ENCODE results near the gene RIPK1.
A peak's percentile ranks its signal among the peaks of the same experiment; 100 is the strongest.
"Not testable (repeated sequence)": the region's sequence is repeated elsewhere in the genome, so short reads cannot be mapped to it uniquely, and the experiment has no call there.

RIPK1 gene

DNA sequence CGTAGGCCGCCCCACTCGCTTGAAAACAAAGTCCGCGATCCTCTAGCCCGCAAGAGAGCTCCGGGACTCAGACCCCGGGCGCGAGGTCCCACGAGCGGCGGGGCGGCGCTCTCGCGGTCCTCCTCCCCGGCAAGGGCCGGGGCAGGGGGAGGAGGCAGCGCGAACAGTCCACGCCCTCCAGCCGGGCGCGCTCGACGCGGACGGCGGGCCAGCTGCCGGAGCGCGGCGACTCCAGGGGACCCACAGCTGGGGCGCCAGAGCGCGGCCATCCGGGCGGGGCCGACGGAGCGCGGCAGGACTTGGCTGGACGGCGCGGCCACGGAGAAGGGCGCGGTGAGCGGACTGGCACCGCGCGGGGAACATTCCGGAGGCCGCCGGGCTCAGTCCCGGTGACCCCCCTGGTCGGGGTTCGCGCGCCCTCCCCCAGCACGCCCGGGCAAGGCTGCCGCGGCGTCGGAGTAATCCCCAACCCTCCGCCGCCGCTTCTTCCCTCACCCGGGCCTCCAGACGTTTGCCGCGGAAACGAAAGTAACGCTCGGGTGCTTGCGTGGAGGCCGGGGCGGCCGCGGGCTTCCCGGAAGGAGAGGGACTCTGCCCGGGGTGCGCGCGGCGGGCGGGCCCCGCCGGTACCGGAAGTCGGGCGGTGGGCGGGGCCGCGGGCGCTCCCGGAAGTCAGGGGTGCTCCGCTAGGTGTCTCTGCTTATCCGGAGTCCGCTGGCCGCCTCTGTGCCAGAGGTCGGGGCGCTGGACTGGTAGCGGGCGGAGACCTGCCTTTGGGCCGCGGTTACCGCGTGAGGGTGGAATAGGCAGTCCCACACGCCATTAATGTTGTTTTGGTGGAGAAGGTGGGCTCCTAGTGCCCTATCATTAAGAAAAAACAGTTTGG lies at the start of gene RIPK1:
Gene RIPK1 (plus strand): TSS at position 166 of the 886 bp plus-strand sequence. CDS start 8,330 bp downstream, outside the sequence.
- DNase-seq (ENCODE audit: low spot score): peak; percentile 91

- DNase-seq (ENCODE audit: low spot score): no peak
These were observed 49.2 kb upstream of the RIPK1 start for GRCh38 chr6:3019065-3019464.

DNA sequence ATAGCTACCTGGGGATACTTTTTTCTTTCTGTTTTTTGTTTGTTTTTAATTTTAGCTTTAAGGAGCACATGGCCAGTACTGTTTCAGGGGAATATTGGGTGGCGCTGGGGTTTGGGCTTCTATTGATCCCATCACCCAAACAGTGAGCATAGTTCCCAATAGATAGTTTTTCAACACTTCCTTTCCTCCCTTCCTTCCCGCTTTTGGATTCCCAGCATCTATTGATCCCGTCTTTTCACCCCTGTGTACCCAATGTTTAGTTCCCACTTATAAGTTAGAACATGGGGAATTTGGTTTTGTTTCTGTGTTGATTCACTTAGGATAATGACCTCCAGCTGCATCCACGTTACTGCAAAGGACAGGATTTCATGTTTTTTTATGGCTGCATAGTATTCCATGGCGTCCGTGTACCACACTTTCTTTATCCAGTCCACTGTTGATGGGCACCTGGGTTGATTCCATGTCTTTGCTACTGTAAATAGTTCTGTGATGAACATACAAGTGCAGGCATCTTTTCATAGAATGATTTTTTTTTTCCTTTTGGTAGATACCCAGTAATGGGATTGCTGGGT lies 48.5 kb upstream of the RIPK1 start:
- DNase-seq (ENCODE audit: low spot score): no peak

- DNase-seq (ENCODE audit: low spot score): not testable (repeated sequence)
These were observed 47.2 kb upstream of the RIPK1 start for GRCh38 chr6:3020976-3021598.

DNA sequence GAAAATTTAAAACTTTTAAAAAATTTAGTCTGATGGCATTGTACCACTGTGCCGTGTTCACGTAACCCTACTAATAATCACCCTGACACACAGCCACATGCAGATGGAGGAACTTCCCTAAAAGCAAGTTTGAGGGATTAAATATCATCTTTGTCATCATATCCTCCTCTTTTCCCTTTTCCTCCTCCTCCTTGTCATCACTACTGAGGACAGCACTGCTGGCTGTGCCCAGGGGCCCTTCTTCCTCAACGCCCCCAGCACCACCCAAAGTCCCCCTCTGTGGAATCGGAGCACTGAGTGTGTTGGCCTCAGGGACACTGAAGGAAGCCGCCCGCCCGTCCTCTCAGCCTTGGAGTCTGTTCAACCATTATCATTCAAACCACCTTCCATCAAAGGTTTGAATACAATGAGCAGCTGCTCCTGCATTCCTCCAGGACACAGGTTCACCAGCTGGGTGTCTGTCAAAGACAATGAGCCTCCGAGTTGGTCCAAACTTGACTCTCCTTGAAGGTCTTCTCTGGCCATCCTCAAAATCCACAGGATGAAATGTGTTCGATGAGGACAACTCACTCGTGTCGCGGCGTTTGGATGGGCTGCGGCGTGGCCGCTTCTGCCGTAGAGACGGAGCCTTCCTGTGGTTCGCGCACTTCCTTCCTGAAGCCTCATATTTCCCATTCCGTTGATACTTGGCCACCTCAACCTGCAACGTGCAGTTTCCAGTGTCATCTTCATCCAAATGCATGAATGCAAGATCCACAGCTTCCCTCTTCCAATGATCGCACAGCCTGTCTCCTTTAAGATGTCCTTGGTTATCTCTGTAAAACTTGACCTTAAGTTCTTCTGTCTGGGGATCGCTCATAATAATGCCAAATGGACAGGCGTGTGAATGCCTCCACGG lies 45.3 kb upstream of the RIPK1 start:
- no peak for DNase-seq (ENCODE audit: low spot score)

GRCh38 chr6:3023663-3024483 lies 44.4 kb upstream of the RIPK1 start:
- peak; percentile 82 for DNase-seq (ENCODE audit: low spot score)

DNA sequence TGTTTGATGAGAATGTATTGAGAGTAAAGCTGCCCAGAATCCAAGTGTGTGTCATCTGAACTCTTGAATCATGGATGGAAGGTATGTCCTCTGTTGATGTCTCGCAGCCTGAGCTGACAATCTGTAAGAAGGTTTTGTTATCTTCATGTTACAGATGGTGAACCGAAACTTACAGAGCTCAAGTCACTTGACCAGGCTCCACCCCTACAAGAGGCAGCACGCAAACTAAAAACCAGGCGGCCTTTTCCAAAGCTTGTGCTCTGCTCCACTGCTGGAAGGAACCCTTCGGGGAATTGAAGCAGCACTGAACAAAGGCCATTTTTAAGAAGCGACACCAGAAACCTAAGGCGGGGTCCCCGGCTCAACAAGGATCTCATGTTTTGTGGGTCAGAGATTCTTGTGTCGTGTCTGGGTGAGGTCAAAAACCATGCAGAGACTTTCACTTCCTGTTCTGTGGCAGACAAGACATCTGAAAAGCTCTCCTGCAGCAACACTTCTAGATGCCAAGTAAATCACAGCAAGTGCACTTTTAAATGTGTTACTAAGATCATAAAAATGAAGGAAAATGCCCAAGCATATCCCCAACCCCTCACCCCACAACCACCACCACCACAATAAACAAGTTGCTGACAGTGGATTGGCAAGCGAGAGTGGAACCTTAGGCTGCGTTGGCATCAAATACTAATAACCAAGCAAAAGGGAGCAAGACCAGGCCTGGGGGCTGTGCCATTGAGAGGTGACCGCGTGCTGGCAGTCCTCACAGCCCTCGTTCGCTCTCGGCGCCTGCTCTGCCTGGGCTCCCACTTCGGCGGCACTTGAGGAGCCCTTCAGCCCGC lies 41.3 kb upstream of the RIPK1 start:
- peak; percentile 91 for DNase-seq (ENCODE audit: low spot score)

GRCh38 chr6:3028156-3028555 lies 40.1 kb upstream of the RIPK1 start:
- not testable (repeated sequence) for DNase-seq (ENCODE audit: low spot score)

GRCh38 chr6:3031857-3032640 lies 36.2 kb upstream of the RIPK1 start:
- DNase-seq (ENCODE audit: low spot score): peak; percentile 66

- DNase-seq (ENCODE audit: low spot score): no peak
These were observed 35.3 kb upstream of the RIPK1 start for GRCh38 chr6:3032986-3033385.

- DNase-seq (ENCODE audit: low spot score): no peak
These were observed 34.6 kb upstream of the RIPK1 start for GRCh38 chr6:3033652-3034051.

GRCh38 chr6:3035397-3035796 lies 32.9 kb upstream of the RIPK1 start:
- no peak for DNase-seq (ENCODE audit: low spot score)

DNA sequence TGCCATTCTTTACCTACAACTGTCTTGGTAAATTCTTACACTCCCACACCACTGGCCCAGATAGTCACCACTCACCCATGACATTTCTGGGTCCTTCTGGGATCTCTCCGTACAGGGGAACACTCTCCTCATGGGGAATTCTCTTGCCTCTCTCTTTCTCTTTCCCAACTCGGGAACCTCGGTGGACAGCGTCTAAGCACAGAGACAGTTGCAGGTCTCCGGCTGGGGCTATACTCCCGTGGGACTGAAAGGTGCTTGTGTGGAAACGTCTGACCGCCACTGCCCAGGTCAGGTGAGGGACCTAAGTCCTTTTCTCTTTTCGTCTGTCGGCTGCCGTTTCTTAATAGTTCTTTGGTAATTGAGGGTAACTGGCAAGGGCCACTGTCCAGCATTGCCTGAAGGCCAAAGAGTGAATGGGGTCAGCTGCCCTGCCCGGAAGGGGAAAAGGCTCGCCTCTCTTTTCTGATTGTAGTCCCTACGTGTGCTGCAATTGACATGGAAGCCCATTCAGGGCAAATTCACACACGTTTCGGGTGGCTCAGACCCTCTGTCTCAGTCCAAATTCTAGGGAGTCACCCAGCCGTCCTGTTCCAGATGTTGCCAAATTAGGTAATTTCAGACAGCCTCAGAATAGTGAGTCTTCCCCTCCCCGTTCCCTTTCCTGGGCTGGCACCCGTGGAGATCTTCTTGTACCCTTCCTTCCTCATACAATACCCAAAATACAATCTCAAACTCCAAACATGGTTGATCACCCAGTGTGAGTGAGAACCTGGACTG lies 31.2 kb upstream of the RIPK1 start:
- no peak for DNase-seq (ENCODE audit: low spot score)

DNA sequence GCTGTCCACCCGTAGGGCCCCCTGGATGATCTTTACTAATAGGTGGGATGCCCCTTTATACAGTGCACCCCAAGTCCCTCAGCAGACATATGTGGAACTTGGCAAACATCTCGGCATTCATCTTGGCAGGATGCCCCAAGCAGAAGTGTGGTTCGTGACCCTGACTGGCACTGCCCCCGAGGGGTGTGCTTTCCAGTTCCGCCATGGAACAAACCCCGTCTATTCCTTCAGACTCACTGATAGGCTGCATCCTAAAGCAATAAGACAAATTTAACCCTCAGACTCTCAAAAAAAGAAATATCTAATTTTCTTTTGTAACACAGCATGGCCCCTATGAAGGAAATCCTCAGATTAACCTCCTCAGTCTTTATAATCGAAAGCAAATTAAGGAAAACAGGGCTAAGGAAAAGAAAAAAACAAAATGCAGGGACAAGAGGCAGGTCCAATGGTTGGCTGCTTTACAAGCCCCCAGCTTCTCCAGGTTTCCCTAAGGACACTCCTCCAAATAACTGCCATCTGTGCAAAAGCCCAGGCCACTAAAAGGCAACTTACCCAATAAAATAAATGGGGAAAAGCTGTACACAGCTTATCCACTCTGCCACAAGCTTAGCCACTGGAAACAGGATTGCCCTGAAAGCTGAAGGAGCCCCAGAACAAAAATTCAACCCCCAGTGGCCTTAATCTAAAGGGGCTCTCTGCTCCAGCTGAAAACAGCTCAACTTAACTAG lies 30.5 kb upstream of the RIPK1 start:
- no peak for DNase-seq (ENCODE audit: low spot score)

DNA sequence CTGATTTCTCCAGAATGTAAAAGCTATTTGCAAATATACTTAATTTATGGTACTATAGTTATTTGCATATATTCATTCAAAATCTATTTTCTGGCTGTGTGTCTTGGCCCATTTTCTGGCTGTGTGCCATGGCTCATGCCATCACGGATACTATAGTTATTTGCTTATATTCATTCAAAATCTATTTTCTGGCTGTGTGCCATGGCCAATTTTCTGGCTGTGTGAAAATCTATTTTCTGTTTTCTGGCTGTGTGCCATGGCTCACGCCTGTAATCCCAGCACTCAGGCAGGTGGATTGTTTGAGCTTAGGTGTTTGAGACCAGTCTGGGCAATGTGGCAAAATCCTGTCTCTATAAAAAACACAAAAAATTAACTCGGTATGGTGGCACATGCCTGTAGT lies 28.9 kb upstream of the RIPK1 start:
- DNase-seq (ENCODE audit: low spot score): no peak

DNA sequence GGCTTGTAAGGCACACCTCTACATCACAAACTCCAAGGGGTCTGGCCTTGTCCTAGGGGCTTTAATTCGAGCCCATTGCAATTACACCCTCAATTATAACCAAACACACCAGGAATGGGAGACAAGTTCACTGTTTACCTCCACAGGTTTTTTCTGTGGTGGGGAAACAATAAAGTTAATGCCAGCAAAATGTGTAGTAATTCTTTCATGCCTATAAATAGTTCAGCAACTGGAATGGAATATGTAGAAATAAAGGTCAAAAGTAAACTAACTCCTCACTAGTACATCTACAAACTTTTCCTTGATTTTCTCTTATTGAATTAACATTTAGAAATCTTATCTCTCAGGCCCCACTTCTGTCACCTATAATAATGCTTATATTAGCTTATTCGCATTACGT lies 27.1 kb upstream of the RIPK1 start:
- no peak for DNase-seq (ENCODE audit: low spot score)

DNA sequence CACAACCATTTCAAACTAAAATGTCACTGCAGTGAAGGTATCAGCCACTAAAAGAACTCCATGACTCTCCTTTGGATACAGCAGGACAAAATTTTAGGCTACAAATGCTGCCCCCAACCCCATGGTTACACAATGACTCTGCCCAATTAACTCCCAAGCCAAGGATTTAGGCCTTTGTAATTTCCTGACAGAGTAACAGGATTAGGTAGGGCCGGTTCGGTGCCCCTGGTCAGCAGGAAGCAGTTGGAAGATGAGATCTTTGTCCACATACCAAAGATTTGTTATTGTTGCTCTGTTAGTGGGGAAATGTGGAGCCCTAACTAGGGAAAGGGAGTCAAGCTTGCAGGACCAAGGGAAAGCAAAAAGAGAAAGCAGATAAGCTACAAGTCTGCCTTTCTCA lies 26.7 kb upstream of the RIPK1 start:
- DNase-seq (ENCODE audit: low spot score): no peak

DNA sequence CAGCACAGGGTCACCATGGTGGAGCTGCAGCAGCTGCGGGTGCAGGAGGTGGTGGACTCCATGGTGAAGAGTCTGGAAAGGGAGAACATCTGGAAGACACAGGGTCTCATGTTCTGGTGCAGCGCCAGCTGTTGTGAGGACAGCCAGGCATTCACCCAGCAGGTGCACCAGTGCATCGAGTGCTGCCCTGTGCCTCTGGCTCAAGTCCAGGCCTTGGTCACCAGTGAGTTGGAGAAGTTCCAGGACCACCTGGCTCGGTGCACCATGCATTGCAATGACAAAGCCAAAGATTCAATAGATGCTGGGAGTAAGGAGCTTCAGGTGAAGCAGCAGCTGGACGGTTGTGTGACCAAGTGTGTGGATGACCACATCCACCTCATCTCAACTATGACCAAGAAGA lies 22.9 kb upstream of the RIPK1 start:
- DNase-seq (ENCODE audit: low spot score): peak; percentile 35
